ENCODE results near the gene LRCH1.

- no peak for TF ChIP-seq CTCF (optimal IDR thresholded peaks at IDR 0.05 in 1 of 3, IDR thresholded peaks at IDR 0.05 in 1 of 3, conservative IDR thresholded peaks at IDR 0.05 in 1 of 3; ENCODE audit: extremely low read depth in 1 of 3, insufficient read depth in 2 of 3, low read length in 3 of 3)
- TF ChIP-seq EZH2 (IDR thresholded peaks at IDR 0.05; ENCODE audit: low read length) = no peak
These were observed 88.5 kb downstream of the LRCH1 start for GRCh38 chr13:46641274-46642081.
